SK-N-SH (cell line): ENCODE data around the gene KBTBD4.

Source experiments
- CTCF ChIP-seq: fragments of 200-600 bp; sonication (generic); IDR thresholded peaks from 2 replicates; pipeline ENCODE4 v1.6.1; 2017; ENCODE audit warnings: antibody characterized with exemption, mild to moderate bottlenecking, moderate library complexity
- EP300 ChIP-seq, 2 experiments: IDR thresholded peaks; 2 replicates each; pipeline versions ENCODE4 v1.4.0 to v1.6.1; 2012; ENCODE audit warnings: borderline replicate concordance in 1 of 2, low read depth in 1 of 2, low read length in 1 of 2
- GABPA ChIP-seq: IDR thresholded peaks from 2 replicates; pipeline ENCODE4 v1.4.0; 2012; ENCODE audit warnings: low read depth, mild to moderate bottlenecking
- JUND ChIP-seq: IDR thresholded peaks from 2 replicates; pipeline ENCODE4 v1.4.0; 2012
- USF2 ChIP-seq: fragments of 150-350 bp; IDR thresholded peaks from 2 replicates; pipeline ENCODE4 v1.6.1; 2017; ENCODE audit warnings: antibody characterized with exemption, low read length, low read depth, borderline replicate concordance
- YY1 ChIP-seq: IDR thresholded peaks from 2 replicates; pipeline ENCODE4 v1.4.0; 2012; ENCODE audit warnings: low read depth, mild to moderate bottlenecking

GRCh38 chr11:47606731-47607130 is 28.0 kb upstream of the KBTBD4 start:
- no peak for TF ChIP-seq JUND
- TF ChIP-seq YY1 = no peak
- no peak for TF ChIP-seq CTCF
- TF ChIP-seq GABPA = no peak
- TF ChIP-seq EP300 (IDR thresholded peaks at IDR 0.05; ENCODE audit: borderline replicate concordance in 1 of 2, low read depth in 1 of 2, low read length in 1 of 2) = no peak
- TF ChIP-seq USF2 = no peak
